ENCODE results near the gene CASP8AP2. TPM values are rescaled to one million over a fixed set of nuclear protein-coding genes. Genes with fewer than 3 reads are reported as not detected.

The CASP8AP2 gene
- total and polyA plus RNA-seq, 2 donors (not counting 3 experiments of a cell fraction or from before 2014, with no cell fraction given), result 4.7 to 22.0 TPM

DNA sequence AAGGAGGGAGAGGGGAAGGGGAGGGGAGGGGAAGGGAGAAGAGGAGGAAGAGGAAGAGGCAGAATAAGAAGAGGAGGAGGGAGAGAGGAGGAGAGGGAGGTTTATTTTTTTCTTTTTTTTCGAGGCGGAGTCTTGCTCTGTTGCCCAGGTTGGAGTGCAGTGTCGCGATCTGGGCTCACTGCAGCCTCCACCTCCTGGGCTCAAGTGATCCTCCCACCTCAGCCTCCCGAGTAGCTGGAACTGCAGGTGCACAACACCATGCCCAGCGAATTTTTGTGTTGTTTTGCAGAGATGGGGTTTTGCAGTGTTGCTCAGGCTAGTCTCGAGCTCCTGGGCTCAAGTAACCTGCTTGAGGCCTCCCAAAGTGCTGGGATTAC, 58.4 kb downstream of the CASP8AP2 start:
- ChIA-PET POLR2A (no interaction called here), CTCF (interaction anchor here (0.8 kb wide), 1 partner anchor 9 kb away, joined by 3 read pairs; no protein-coding TSS in a partner anchor)
- H3K9ac ChIP-seq (replicated peaks; ENCODE audit: extremely low read depth, insufficient read depth, low read length), result no peak overlapping the region
- DNase-seq (ENCODE audit: low read depth, low spot score), result no peak
- no peaks in the 10 kb centered on the region for H3K9me1 ChIP-seq (replicated peaks; ENCODE audit: control insufficient read depth, extremely low read depth, insufficient read depth, low read length)
- no peaks in the 10 kb centered on the region for H4K20me1 ChIP-seq (replicated peaks; ENCODE audit: control insufficient read depth, extremely low read depth, insufficient read depth, low read length)
- H3K36me3 ChIP-seq (ENCODE audit: control insufficient read depth in 2 of 2, extremely low read depth in 1 of 2, insufficient read depth in 2 of 2, low read length in 2 of 2), result no peaks in the 10 kb centered on the region
- H3K27me3 ChIP-seq (ENCODE audit: control insufficient read depth in 2 of 2, insufficient read depth in 2 of 2, low read length in 2 of 2), result peaks cover 3 to 21% of the 10 kb centered on the region in 2 experiments
- H3K4me3 ChIP-seq (replicated peaks in 1 of 3; ENCODE audit: insufficient read depth in 1 of 3, low read depth in 1 of 3, low read length in 3 of 3), result no peak overlapping the region
- no TSS peak for BruUV-seq (replicated peaks)
- no peak overlapping the region for H2AFZ ChIP-seq (ENCODE audit: low read depth, low read length)
- FAIRE-seq, result no peak
- H3K4me1 ChIP-seq (ENCODE audit: control insufficient read depth, extremely low read depth, insufficient read depth, low read length), result no peaks in the 10 kb centered on the region
- TF ChIP-seq FOS (IDR thresholded peaks at IDR 0.05; ENCODE audit: borderline replicate concordance, insufficient read depth, low read length) (no peak), GATA2 (IDR thresholded peaks at IDR 0.05; ENCODE audit: insufficient read depth, insufficient read length, low read depth, low read length) (no peak), JUN (IDR thresholded peaks at IDR 0.05; ENCODE audit: borderline replicate concordance, insufficient read depth, insufficient read length, low read depth) (no peak), MYC (IDR thresholded peaks at IDR 0.05; ENCODE audit: low read depth, low read length) (no peak), POLR2A (IDR thresholded peaks at IDR 0.05; ENCODE audit: low read depth, low read length) (no peak), EZH2 (IDR thresholded peaks at IDR 0.05; ENCODE audit: borderline replicate concordance, low read depth, low read length, severe bottlenecking) (no peak), POLR2AphosphoS5 (IDR thresholded peaks at IDR 0.05; ENCODE audit: insufficient read depth, low read depth, low read length) (no peak)
- TF ChIP-seq, protein P1, sequence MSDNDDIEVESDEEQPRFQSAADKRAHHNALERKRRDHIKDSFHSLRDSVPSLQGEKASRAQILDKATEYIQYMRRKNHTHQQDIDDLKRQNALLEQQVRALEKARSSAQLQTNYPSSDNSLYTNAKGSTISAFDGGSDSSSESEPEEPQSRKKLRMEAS (IDR thresholded peaks at IDR 0.05; ENCODE audit: insufficient read depth, insufficient read length), result no peak
- TF ChIP-seq, protein P2, sequence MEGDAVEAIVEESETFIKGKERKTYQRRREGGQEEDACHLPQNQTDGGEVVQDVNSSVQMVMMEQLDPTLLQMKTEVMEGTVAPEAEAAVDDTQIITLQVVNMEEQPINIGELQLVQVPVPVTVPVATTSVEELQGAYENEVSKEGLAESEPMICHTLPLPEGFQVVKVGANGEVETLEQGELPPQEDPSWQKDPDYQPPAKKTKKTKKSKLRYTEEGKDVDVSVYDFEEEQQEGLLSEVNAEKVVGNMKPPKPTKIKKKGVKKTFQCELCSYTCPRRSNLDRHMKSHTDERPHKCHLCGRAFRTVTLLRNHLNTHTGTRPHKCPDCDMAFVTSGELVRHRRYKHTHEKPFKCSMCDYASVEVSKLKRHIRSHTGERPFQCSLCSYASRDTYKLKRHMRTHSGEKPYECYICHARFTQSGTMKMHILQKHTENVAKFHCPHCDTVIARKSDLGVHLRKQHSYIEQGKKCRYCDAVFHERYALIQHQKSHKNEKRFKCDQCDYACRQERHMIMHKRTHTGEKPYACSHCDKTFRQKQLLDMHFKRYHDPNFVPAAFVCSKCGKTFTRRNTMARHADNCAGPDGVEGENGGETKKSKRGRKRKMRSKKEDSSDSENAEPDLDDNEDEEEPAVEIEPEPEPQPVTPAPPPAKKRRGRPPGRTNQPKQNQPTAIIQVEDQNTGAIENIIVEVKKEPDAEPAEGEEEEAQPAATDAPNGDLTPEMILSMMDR (IDR thresholded peaks at IDR 0.05; ENCODE audit: extremely low read depth in 1 of 2, insufficient read depth in 1 of 2, low read depth in 1 of 2, low read length in 2 of 2), result no peak
- intact Hi-C loops (cut with micrococcal nuclease) (no loop called here), dilution Hi-C loops (cut with MboI; ENCODE audit: extremely low pct_ligation_motif_present, low sequenced_read_pairs) (no loop called here)
- H3K9me3 ChIP-seq (replicated peaks; ENCODE audit: control insufficient read depth, insufficient read depth, low read length), result no peaks in the 10 kb centered on the region
- H3K79me2 ChIP-seq (ENCODE audit: control insufficient read depth, insufficient read depth, low read length), result no peaks in the 10 kb centered on the region
- H3K4me2 ChIP-seq (ENCODE audit: insufficient read depth, low read length), result no peak overlapping the region
- no peak overlapping the region for H3K27ac ChIP-seq (ENCODE audit: insufficient read depth, low read depth, low read length)
